SK-N-SH (cell line): ENCODE data around the gene DSCAML1. TPM values are rescaled to one million over a fixed set of nuclear protein-coding genes. Genes with fewer than 3 reads are reported as not detected.

Experiments used
- CTCF ChIA-PET: fragments of 300-600, 350-600 bp; formaldehyde crosslinking; extraction: SDS; loops from one replicate; lab custom pipeline; 2021; lab: Yijun Ruan, JAX
- POLR2A ChIA-PET: fragments of 350-600 bp; sonication (Branson Sonifier 250); formaldehyde crosslinking; extraction: SDS; loops from one replicate; lab custom pipeline; 2020; ENCODE audit warnings: antibody characterized with exemption, inconsistent platforms; lab: Yijun Ruan, JAX
- DNase-seq: peaks from one replicate; pipeline ENCODE4 v3.0.0; 2012
- H2AFZ ChIP-seq: fragments of 200-600 bp; sonication (generic); 2 replicates; pipeline ENCODE4 v1.8.1; 2016; ENCODE audit warnings: antibody characterized with exemption, mild to moderate bottlenecking, low read depth
- H3F3A ChIP-seq: fragments of 200-600 bp; sonication (generic); replicated peaks from 2 replicates; pipeline ENCODE3; 2016; ENCODE audit warnings: antibody characterized with exemption, mild to moderate bottlenecking; ENCODE audit not compliant: insufficient read depth
- H3K27ac ChIP-seq, 2 experiments: fragments of 200-500 bp in 1 of 2; fragments of 200-600 bp in 1 of 2; sonication (Bioruptor generic) in 1 of 2; sonication (generic), shearing (Covaris generic) in 1 of 2; 2 replicates each; pipeline versions ENCODE4 v1.5.1 to v1.6.1; 2014 to 2016; ENCODE audit warnings: low read depth in 2 of 2, inconsistent platforms in 1 of 2, low read length in 1 of 2, mild to moderate bottlenecking in 1 of 2, mixed read lengths in 1 of 2
- H3K27me3 ChIP-seq: fragments of 200-600 bp; sonication (generic), shearing (Covaris generic); 2 replicates; pipeline ENCODE4 v1.6.1; 2016; ENCODE audit warnings: mixed run types; ENCODE audit not compliant: insufficient read depth
- H3K36me3 ChIP-seq, 2 experiments: fragments of 200-500 bp in 1 of 2; fragments of 200-600 bp in 1 of 2; sonication (Bioruptor generic) in 1 of 2; sonication (generic) in 1 of 2; replicated peaks in 1 of 2; 2 replicates each; pipeline versions ENCODE3 to v1.5.1; 2014 to 2016; ENCODE audit warnings: low read length in 1 of 2, mild to moderate bottlenecking in 1 of 2; ENCODE audit not compliant: insufficient read depth in 2 of 2, control insufficient read depth in 1 of 2
- H3K4me1 ChIP-seq, 2 experiments: fragments of 200-500 bp in 1 of 2; fragments of 200-600 bp in 1 of 2; sonication (Bioruptor generic) in 1 of 2; sonication (generic), shearing (Covaris generic) in 1 of 2; 2 replicates each; pipeline versions ENCODE4 v1.5.1 to v1.6.1; 2014 to 2016; ENCODE audit warnings: low read depth in 1 of 2, low read length in 1 of 2, mixed run types in 1 of 2; ENCODE audit not compliant: insufficient read depth in 2 of 2, control insufficient read depth in 1 of 2
- H3K4me2 ChIP-seq: fragments of 200-600 bp; sonication (generic), shearing (Covaris generic); 2 replicates; pipeline ENCODE4 v1.6.1; 2017; ENCODE audit warnings: mixed run types
- H3K4me3 ChIP-seq, 2 experiments: fragments of 200-500 bp in 1 of 2; fragments of 200-600 bp in 1 of 2; sonication (Bioruptor generic) in 1 of 2; sonication (generic), shearing (Covaris generic) in 1 of 2; 2 replicates each; pipeline versions ENCODE4 v1.5.1 to v1.8.1; 2014 to 2016; ENCODE audit warnings: low read depth in 2 of 2, inconsistent platforms in 1 of 2, low read length in 1 of 2, mild to moderate bottlenecking in 1 of 2, mixed read lengths in 1 of 2, moderate library complexity in 1 of 2
- H3K79me2 ChIP-seq: fragments of 200-600 bp; sonication (generic); 2 replicates; pipeline ENCODE4 v1.8.1; 2017; ENCODE audit warnings: mild to moderate bottlenecking; ENCODE audit not compliant: insufficient read depth
- H3K9ac ChIP-seq: fragments of 200-600 bp; sonication (generic); 2 replicates; pipeline ENCODE4 v1.6.1; 2017; ENCODE audit warnings: mixed run types
- H3K9me2 ChIP-seq: fragments of 200-600 bp; sonication (generic); 2 replicates; pipeline ENCODE4 v1.6.1; 2017; ENCODE audit warnings: mixed run types
- H3K9me3 ChIP-seq: fragments of 200-600 bp; sonication (generic); 2 replicates; pipeline ENCODE4 v1.6.1; 2017; ENCODE audit warnings: mixed run types, mild to moderate bottlenecking, moderate library complexity
- H4K20me1 ChIP-seq: fragments of 200-600 bp; sonication (generic); 2 replicates; pipeline ENCODE4 v1.6.1; 2017; ENCODE audit warnings: mild to moderate bottlenecking, mixed run types; ENCODE audit not compliant: insufficient read depth
- CHD2 ChIP-seq: fragments of 150-350 bp; IDR thresholded peaks from 2 replicates; pipeline ENCODE4 v1.6.1; 2018; ENCODE audit warnings: low read length; ENCODE audit not compliant: partially characterized antibody
- EP300 ChIP-seq, 2 experiments: IDR thresholded peaks; 2 replicates each; pipeline versions ENCODE4 v1.4.0 to v1.6.1; 2012; ENCODE audit warnings: borderline replicate concordance in 1 of 2, low read depth in 1 of 2, low read length in 1 of 2
- GATA2 ChIP-seq: sonication (generic); formaldehyde crosslinking; IDR thresholded peaks from 2 replicates; pipeline ENCODE4 v1.5.0; 2020; ENCODE audit warnings: mild to moderate bottlenecking, missing genetic modification reagents
- IRF3 ChIP-seq: fragments of 150-350 bp; IDR thresholded peaks from 2 replicates; pipeline ENCODE4 v1.6.1; 2016; ENCODE audit warnings: mild to moderate bottlenecking, low read depth, low read length
- MEF2A ChIP-seq: IDR thresholded peaks from 2 replicates; pipeline ENCODE4 v1.4.0; 2012; ENCODE audit warnings: low read depth, borderline replicate concordance
- MXI1 ChIP-seq: IDR thresholded peaks from 2 replicates; pipeline ENCODE4 v1.6.1; 2012; ENCODE audit warnings: mild to moderate bottlenecking, low read depth, low read length, improper control_type of control experiment
- NRF1 ChIP-seq: IDR thresholded peaks from 2 replicates; pipeline ENCODE4 v1.6.1; 2012; ENCODE audit warnings: low read depth, mild to moderate bottlenecking, low read length
- RAD21 ChIP-seq: IDR thresholded peaks from 2 replicates; pipeline ENCODE4 v1.6.1; 2012; ENCODE audit warnings: mild to moderate bottlenecking, low read length
- TAF1 ChIP-seq: IDR thresholded peaks from 2 replicates; pipeline ENCODE4 v1.6.1; 2012; ENCODE audit warnings: low read depth, mild to moderate bottlenecking, low read length, moderate library complexity, borderline replicate concordance
- TCF12 ChIP-seq: IDR thresholded peaks from 2 replicates; pipeline ENCODE4 v1.4.0; 2012
- YY1 ChIP-seq: IDR thresholded peaks from 2 replicates; pipeline ENCODE4 v1.4.0; 2012; ENCODE audit warnings: low read depth, mild to moderate bottlenecking
- WGBS: methylation state at CpG from one replicate; pipeline ENCODE4 v1.1.6; 2017; ENCODE audit warnings: low lambda C conversion rate; 5-methylcytosine and 5-hydroxymethylcytosine counted together
- polyA plus RNA-seq, 3 experiments: library from polyadenylated mRNA; depleted of rRNA; stranded (reverse); fragments of >200 nt; gene quantifications; 2 replicates each; pipeline ENCODE4 v1.2.3, GENCODE V29; 2012
- TF ChIP-seq, protein P1 (sequence below): fragments of 150-350 bp; IDR thresholded peaks from 2 replicates; pipeline ENCODE4 v1.6.1; 2017; ENCODE audit warnings: antibody characterized with exemption, low read length, low read depth, borderline replicate concordance
- TF ChIP-seq, protein P2 (sequence below): IDR thresholded peaks from 2 replicates; pipeline ENCODE4 v1.4.0; 2012; ENCODE audit warnings: low read depth
- TF ChIP-seq, protein P3 (sequence below): IDR thresholded peaks from 2 replicates; pipeline ENCODE4; 2012

Gene DSCAML1
- polyA plus RNA-seq, 1 of the 3 experiments (the other 2 are of a cell fraction): not detected

DNA sequence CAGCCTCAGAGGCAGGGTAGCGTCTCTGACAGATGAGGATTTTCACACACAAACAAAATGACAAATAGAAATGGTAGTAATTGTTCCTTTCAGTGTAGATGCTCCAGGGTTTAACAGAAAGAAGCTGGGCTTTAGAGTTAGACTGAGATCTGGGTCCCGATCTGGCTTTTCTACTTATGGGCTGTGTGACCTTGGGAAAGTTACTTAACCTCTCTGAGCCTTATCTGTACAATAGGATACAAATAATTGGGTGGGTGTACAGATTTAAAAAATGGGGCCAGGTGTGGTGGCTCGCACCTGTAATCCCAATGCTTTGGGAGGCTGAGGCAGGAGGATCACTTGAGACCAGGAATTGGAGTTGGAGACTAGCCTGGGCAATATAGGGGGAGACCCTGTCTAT, 264.4 kb downstream of the DSCAML1 start (continued):
- TF ChIP-seq, protein P1, sequence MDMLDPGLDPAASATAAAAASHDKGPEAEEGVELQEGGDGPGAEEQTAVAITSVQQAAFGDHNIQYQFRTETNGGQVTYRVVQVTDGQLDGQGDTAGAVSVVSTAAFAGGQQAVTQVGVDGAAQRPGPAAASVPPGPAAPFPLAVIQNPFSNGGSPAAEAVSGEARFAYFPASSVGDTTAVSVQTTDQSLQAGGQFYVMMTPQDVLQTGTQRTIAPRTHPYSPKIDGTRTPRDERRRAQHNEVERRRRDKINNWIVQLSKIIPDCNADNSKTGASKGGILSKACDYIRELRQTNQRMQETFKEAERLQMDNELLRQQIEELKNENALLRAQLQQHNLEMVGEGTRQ: no peak
- TF ChIP-seq TCF12 (no peak), TAF1 (no peak)

- peaks cover 0 to 16% of the 10 kb centered on the region in 2 experiments; a peak in 1 of 4 replicates for H3K4me1 ChIP-seq
- H2AFZ ChIP-seq: no peak overlapping the region
- no peaks in the 10 kb centered on the region for H3K79me2 ChIP-seq
- H3K27me3 ChIP-seq: no peaks in the 10 kb centered on the region; the same call in 1 of the 2 replicates
- H3K9me3 ChIP-seq: no peaks in the 10 kb centered on the region
- H3K27ac ChIP-seq: no peak overlapping the region
- no peak overlapping the region for H3K9ac ChIP-seq
- no peaks in the 10 kb centered on the region for H4K20me1 ChIP-seq
- ChIA-PET CTCF (interaction anchor here (1.0 to 2.9 kb wide), 3 partner anchors 86 to 279 kb away, joined by 3 to 15 read pairs (median 4); no protein-coding TSS in a partner anchor), POLR2A (interaction anchor here (0.6 kb wide), 1 partner anchor 45 kb away, joined by 3 read pairs; no protein-coding TSS in a partner anchor)
- H3K4me2 ChIP-seq: no peak overlapping the region
- TF ChIP-seq, protein P1: no peak
- TF ChIP-seq YY1 (no peak), GATA2 (CRISPR knock-in tag) (no peak), MEF2A (no peak), IRF3 (no peak), TAF1 (no peak), CHD2 (no peak), RAD21 (no peak), EP300 (IDR thresholded peaks at IDR 0.05; ENCODE audit: borderline replicate concordance in 1 of 2, low read depth in 1 of 2, low read length in 1 of 2) (no peak), NRF1 (no peak), MXI1 (no peak)
- TF ChIP-seq, protein P2, sequence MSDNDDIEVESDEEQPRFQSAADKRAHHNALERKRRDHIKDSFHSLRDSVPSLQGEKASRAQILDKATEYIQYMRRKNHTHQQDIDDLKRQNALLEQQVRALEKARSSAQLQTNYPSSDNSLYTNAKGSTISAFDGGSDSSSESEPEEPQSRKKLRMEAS: no peak
- TF ChIP-seq, protein P3, sequence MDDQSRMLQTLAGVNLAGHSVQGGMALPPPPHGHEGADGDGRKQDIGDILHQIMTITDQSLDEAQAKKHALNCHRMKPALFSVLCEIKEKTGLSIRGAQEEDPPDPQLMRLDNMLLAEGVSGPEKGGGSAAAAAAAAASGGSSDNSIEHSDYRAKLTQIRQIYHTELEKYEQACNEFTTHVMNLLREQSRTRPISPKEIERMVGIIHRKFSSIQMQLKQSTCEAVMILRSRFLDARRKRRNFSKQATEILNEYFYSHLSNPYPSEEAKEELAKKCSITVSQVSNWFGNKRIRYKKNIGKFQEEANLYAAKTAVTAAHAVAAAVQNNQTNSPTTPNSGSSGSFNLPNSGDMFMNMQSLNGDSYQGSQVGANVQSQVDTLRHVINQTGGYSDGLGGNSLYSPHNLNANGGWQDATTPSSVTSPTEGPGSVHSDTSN: no peak
- H3F3A ChIP-seq: no peaks in the 10 kb centered on the region
- no peaks in the 10 kb centered on the region for H3K9me2 ChIP-seq
- DNase-seq: no peak
- 79% methylated on average over 18 of the region's 18 CpGs for WGBS
- H3K4me3 ChIP-seq: no peak overlapping the region
- H3K36me3 ChIP-seq: no peaks in the 10 kb centered on the region
These were observed 267.2 kb downstream of the DSCAML1 start for GRCh38 chr11:117529816-117530215.
